Ovary (tissue), 3 donors: ENCODE data around the gene GADD45A.

ENCODE experiments used
- CTCF ChIP-seq, 3 donors: fragments of 450-650 bp in 2 of 3; fragments of 200-600 bp in 1 of 3; IDR thresholded peaks; one replicate each; pipeline versions ENCODE4 v1.5.1 to v1.8.0; 2016 to 2022; ENCODE audit warnings: antibody characterized with exemption in 3 of 3, mild to moderate bottlenecking in 1 of 3
- EP300 ChIP-seq: sonication (generic); formaldehyde crosslinking; IDR thresholded peaks from one replicate; pipeline ENCODE4 v1.6.1; 2017; ENCODE audit warnings: antibody characterized with exemption
- POLR2A ChIP-seq: fragments of 450-650 bp; IDR thresholded peaks from one replicate; pipeline ENCODE4 v1.6.1; 2017; ENCODE audit warnings: antibody characterized with exemption, mild to moderate bottlenecking, moderate library complexity
- donor health status: DM: no; HTN: no; CAD: no.

GRCh38 chr1:67674260-67675011 lies 10.6 kb upstream of the GADD45A start:
- TF ChIP-seq CTCF (IDR thresholded peaks at IDR 0.05) (no peak), POLR2A (no peak), EP300 (no peak)
